GM23338 (cell line): Measurements from ENCODE around the gene DMD. TPM values are rescaled to one million over a fixed set of nuclear protein-coding genes. Genes with fewer than 3 reads are reported as not detected.

Experiments
- ATAC-seq: fragments of 200-7000 bp; cut with Tn5 transposase; 3 replicates; pipeline ENCODE4 v1.9.1; 2020
- DNase-seq: peaks from one replicate; pipeline ENCODE4 v3.0.0-alpha.2; 2015; ENCODE audit warnings: low spot score
- H2AFZ ChIP-seq: fragments of 200-600 bp; sonication (generic); 2 replicates; pipeline ENCODE4 v1.8.0; 2016; ENCODE audit warnings: antibody characterized with exemption, mild to moderate bottlenecking, moderate library complexity
- H3F3A ChIP-seq: fragments of 200-600 bp; sonication (generic); replicated peaks from 2 replicates; pipeline ENCODE4 v1.8.0; 2017; ENCODE audit warnings: antibody characterized with exemption, mixed run types, low read depth
- H3K27ac ChIP-seq: fragments of 200-600 bp; sonication (generic); 2 replicates; pipeline ENCODE4 v1.6.1; 2016; ENCODE audit warnings: low read depth
- H3K27me3 ChIP-seq: fragments of 200-600 bp; sonication (generic); 2 replicates; pipeline ENCODE4 v1.8.0; 2016; ENCODE audit warnings: mild to moderate bottlenecking, mixed run types, moderate library complexity; ENCODE audit not compliant: insufficient read depth
- H3K36me3 ChIP-seq: fragments of 200-600 bp; sonication (generic); 2 replicates; pipeline ENCODE4 v1.8.0; 2016; ENCODE audit warnings: mild to moderate bottlenecking; ENCODE audit not compliant: insufficient read depth
- H3K4me1 ChIP-seq: fragments of 200-600 bp; sonication (generic); 2 replicates; pipeline ENCODE4 v1.8.0; 2016; ENCODE audit warnings: mild to moderate bottlenecking, moderate library complexity; ENCODE audit not compliant: insufficient read depth
- H3K4me2 ChIP-seq: fragments of 200-600 bp; sonication (generic); 2 replicates; pipeline ENCODE4 v1.7.1; 2017; ENCODE audit warnings: mixed run types
- H3K4me3 ChIP-seq: fragments of 200-600 bp; sonication (generic); 2 replicates; pipeline ENCODE4 v1.6.1; 2016; ENCODE audit warnings: mixed run types
- H3K79me2 ChIP-seq: fragments of 200-600 bp; sonication (generic); replicated peaks from 2 replicates; pipeline ENCODE4 v1.8.0; 2017; ENCODE audit warnings: mild to moderate bottlenecking; ENCODE audit not compliant: insufficient read depth
- H3K9me2 ChIP-seq: fragments of 200-600 bp; sonication (generic); 2 replicates; pipeline ENCODE4 v1.8.0; 2017; ENCODE audit not compliant: insufficient read depth
- H4K20me1 ChIP-seq: fragments of 200-600 bp; sonication (generic); replicated peaks from 2 replicates; pipeline ENCODE4 v1.8.0; 2017; ENCODE audit warnings: mild to moderate bottlenecking; ENCODE audit not compliant: insufficient read depth
- H3K27ac Mint-ChIP-seq: 2 replicates; pipeline ENCODE4 v1.8.0; 2020; ENCODE audit warnings: inconsistent platforms, mild to moderate bottlenecking, moderate library complexity, mixed read lengths
- H3K27me3 Mint-ChIP-seq: 3 replicates; pipeline ENCODE4 v1.8.0; 2022; ENCODE audit warnings: low read depth, mild to moderate bottlenecking, moderate library complexity, mixed read lengths, inconsistent platforms; ENCODE audit not compliant: insufficient read depth, poor library complexity
- H3K36me3 Mint-ChIP-seq: 3 replicates; pipeline ENCODE4 v1.8.0; 2021; ENCODE audit warnings: low read depth, mild to moderate bottlenecking, inconsistent platforms, moderate library complexity, mixed read lengths
- H3K4me1 Mint-ChIP-seq: 3 replicates; pipeline ENCODE4 v1.8.0; 2020; ENCODE audit warnings: mild to moderate bottlenecking, inconsistent platforms, mixed read lengths
- H3K4me3 Mint-ChIP-seq: 3 replicates; pipeline ENCODE4 v1.8.0; 2021; ENCODE audit warnings: moderate library complexity, mild to moderate bottlenecking, inconsistent platforms, mixed read lengths
- H3K9me3 Mint-ChIP-seq: 3 replicates; pipeline ENCODE4 v1.8.0; 2020; ENCODE audit warnings: moderate library complexity, mild to moderate bottlenecking, inconsistent platforms, mixed read lengths
- JUNB ChIP-seq: IDR thresholded peaks from one replicate; pipeline ENCODE4 v1.6.1; 2016; ENCODE audit warnings: antibody characterized with exemption; ENCODE audit not compliant: unreplicated experiment
- NANOG ChIP-seq: IDR thresholded peaks from 2 replicates; pipeline ENCODE4 v1.6.1; 2016; ENCODE audit warnings: antibody characterized with exemption, borderline replicate concordance
- polyA plus RNA-seq: library from polyadenylated mRNA; unstranded; fragments of >200 nt; fragmentation: Nextera tagmentation; extraction: Ambion mirVana; gene quantifications from 2 replicates; pipeline ENCODE4 v1.2.1, GENCODE V29; 2016
- total RNA-seq: library from RNA; depleted of rRNA; stranded (reverse); fragments of >200 nt; shearing (Covaris generic); gene quantifications from 2 replicates; pipeline ENCODE4 v1.2.3, GENCODE V29; 2014
- TF ChIP-seq, protein P1 (sequence below): fragments of 250-450 bp; sonication (Bioruptor Pico); IDR thresholded peaks from 2 replicates; pipeline ENCODE4 v1.5.0; 2020; ENCODE audit warnings: mild to moderate bottlenecking, moderate library complexity
- TF ChIP-seq, protein P2 (sequence below): IDR thresholded peaks from 2 replicates; pipeline ENCODE4 v1.6.1; 2016; ENCODE audit warnings: antibody characterized with exemption
- TF ChIP-seq, protein P3 (sequence below), 2 experiments: fragments of 200-600 bp in 1 of 2; sonication (generic) in 1 of 2; conservative IDR thresholded peaks; 2 replicates each; pipeline versions ENCODE4 v1.5.1 to v1.6.1; 2016 to 2017; ENCODE audit warnings: antibody characterized with exemption in 2 of 2, low read depth in 2 of 2, mild to moderate bottlenecking in 2 of 2, moderate library complexity in 1 of 2

Gene DMD
- total and polyA plus RNA-seq, 2 experiments from 2014 or later, result 4.5 to 7.6 TPM

GRCh38 chrX:31858915-31859314, 1352.4 kb downstream of the DMD start:
- ATAC-seq (no peak), DNase-seq (no peak)
- no peak overlapping the region for H3K27ac Mint-ChIP-seq
- no peak for TF ChIP-seq JUNB
- Histone ChIP-seq H3K4me2 (no peak overlapping the region), H3K4me1 (no peaks in the 10 kb centered on the region), H3K27ac (no peak overlapping the region), H3K9me2 (no peaks in the 10 kb centered on the region), H3K36me3 (no peaks in the 10 kb centered on the region), H3K27me3 (no peaks in the 10 kb centered on the region), H3F3A (no peaks in the 10 kb centered on the region), H4K20me1 (no peaks in the 10 kb centered on the region), H3K4me3 (no peak overlapping the region), H3K79me2 (no peaks in the 10 kb centered on the region), H2AFZ (no peak overlapping the region)
- H3K9me3 Mint-ChIP-seq, result no peaks in the 10 kb centered on the region
- no peak overlapping the region for H3K4me3 Mint-ChIP-seq
- no peaks in the 10 kb centered on the region for H3K36me3 Mint-ChIP-seq
- H3K4me1 Mint-ChIP-seq, result no peaks in the 10 kb centered on the region
- no peaks in the 10 kb centered on the region for H3K27me3 Mint-ChIP-seq

DNA sequence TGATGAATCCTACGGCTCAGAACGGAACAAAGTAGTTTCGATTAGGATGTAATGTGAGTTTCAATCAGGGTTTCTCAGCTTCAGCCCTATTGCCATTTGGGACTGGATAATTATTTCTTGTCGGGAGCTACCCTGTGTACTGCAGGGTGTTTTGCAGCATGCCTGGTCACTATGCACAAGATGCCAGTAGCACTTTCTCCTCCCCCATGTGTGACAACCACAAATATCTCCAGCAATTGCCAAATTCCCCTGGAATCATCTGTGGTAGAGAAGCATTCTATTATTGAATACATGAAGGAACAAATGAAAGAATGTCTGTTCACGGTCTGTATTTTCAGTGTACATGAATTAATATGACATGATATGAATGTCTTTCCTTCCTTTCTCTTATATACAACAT, 1356.6 kb downstream of the DMD start:
- Mint-ChIP-seq H3K9me3 (no peaks in the 10 kb centered on the region), H3K27me3 (no peaks in the 10 kb centered on the region), H3K27ac (no peak overlapping the region), H3K4me3 (no peak overlapping the region), H3K36me3 (no peaks in the 10 kb centered on the region), H3K4me1 (no peaks in the 10 kb centered on the region)
- Histone ChIP-seq H3F3A (no peaks in the 10 kb centered on the region), H3K4me2 (no peak overlapping the region), H3K27ac (no peak overlapping the region), H3K4me1 (no peaks in the 10 kb centered on the region), H3K79me2 (no peaks in the 10 kb centered on the region), H4K20me1 (no peaks in the 10 kb centered on the region), H3K36me3 (no peaks in the 10 kb centered on the region), H3K27me3 (no peaks in the 10 kb centered on the region), H3K9me2 (no peaks in the 10 kb centered on the region), H2AFZ (no peak overlapping the region), H3K4me3 (no peak overlapping the region)
- TF ChIP-seq NANOG, result no peak
- ATAC-seq (no peak), DNase-seq (no peak)

DNA sequence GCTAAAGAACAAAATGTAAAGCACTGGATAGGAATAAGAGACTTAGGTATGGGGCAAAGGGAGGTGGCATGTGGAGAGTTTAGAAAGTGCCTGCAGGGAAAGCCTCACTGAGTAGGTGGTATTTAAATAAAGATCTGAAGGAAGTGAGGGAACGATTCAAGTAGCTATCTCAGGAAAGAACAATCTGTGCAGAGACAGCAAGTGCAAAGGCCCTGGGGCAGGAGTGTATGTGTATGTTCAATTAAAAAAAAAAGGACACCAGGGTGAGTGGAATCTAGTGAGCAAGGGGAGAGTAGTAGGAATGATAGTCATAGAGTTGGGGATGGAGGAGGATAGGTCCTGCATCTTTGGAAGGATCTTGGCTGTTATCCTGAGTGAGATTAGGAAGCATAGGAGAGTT, 1359.6 kb downstream of the DMD start:
- H3K4me1 Mint-ChIP-seq, result no peaks in the 10 kb centered on the region
- Histone ChIP-seq H3K27me3 (no peaks in the 10 kb centered on the region), H3K36me3 (no peaks in the 10 kb centered on the region), H3K79me2 (no peaks in the 10 kb centered on the region), H3K4me3 (no peak overlapping the region), H3K27ac (no peak overlapping the region), H3K4me2 (no peak overlapping the region), H4K20me1 (no peaks in the 10 kb centered on the region), H2AFZ (no peak overlapping the region), H3K9me2 (no peaks in the 10 kb centered on the region), H3K4me1 (no peaks in the 10 kb centered on the region), H3F3A (no peaks in the 10 kb centered on the region)
- DNase-seq, result no peak
- H3K4me3 Mint-ChIP-seq, result no peak overlapping the region
- H3K27me3 Mint-ChIP-seq, result no peaks in the 10 kb centered on the region
- ATAC-seq, result no peak
- H3K36me3 Mint-ChIP-seq, result no peaks in the 10 kb centered on the region
- H3K27ac Mint-ChIP-seq, result no peak overlapping the region
- no peaks in the 10 kb centered on the region for H3K9me3 Mint-ChIP-seq
- TF ChIP-seq, protein P1, sequence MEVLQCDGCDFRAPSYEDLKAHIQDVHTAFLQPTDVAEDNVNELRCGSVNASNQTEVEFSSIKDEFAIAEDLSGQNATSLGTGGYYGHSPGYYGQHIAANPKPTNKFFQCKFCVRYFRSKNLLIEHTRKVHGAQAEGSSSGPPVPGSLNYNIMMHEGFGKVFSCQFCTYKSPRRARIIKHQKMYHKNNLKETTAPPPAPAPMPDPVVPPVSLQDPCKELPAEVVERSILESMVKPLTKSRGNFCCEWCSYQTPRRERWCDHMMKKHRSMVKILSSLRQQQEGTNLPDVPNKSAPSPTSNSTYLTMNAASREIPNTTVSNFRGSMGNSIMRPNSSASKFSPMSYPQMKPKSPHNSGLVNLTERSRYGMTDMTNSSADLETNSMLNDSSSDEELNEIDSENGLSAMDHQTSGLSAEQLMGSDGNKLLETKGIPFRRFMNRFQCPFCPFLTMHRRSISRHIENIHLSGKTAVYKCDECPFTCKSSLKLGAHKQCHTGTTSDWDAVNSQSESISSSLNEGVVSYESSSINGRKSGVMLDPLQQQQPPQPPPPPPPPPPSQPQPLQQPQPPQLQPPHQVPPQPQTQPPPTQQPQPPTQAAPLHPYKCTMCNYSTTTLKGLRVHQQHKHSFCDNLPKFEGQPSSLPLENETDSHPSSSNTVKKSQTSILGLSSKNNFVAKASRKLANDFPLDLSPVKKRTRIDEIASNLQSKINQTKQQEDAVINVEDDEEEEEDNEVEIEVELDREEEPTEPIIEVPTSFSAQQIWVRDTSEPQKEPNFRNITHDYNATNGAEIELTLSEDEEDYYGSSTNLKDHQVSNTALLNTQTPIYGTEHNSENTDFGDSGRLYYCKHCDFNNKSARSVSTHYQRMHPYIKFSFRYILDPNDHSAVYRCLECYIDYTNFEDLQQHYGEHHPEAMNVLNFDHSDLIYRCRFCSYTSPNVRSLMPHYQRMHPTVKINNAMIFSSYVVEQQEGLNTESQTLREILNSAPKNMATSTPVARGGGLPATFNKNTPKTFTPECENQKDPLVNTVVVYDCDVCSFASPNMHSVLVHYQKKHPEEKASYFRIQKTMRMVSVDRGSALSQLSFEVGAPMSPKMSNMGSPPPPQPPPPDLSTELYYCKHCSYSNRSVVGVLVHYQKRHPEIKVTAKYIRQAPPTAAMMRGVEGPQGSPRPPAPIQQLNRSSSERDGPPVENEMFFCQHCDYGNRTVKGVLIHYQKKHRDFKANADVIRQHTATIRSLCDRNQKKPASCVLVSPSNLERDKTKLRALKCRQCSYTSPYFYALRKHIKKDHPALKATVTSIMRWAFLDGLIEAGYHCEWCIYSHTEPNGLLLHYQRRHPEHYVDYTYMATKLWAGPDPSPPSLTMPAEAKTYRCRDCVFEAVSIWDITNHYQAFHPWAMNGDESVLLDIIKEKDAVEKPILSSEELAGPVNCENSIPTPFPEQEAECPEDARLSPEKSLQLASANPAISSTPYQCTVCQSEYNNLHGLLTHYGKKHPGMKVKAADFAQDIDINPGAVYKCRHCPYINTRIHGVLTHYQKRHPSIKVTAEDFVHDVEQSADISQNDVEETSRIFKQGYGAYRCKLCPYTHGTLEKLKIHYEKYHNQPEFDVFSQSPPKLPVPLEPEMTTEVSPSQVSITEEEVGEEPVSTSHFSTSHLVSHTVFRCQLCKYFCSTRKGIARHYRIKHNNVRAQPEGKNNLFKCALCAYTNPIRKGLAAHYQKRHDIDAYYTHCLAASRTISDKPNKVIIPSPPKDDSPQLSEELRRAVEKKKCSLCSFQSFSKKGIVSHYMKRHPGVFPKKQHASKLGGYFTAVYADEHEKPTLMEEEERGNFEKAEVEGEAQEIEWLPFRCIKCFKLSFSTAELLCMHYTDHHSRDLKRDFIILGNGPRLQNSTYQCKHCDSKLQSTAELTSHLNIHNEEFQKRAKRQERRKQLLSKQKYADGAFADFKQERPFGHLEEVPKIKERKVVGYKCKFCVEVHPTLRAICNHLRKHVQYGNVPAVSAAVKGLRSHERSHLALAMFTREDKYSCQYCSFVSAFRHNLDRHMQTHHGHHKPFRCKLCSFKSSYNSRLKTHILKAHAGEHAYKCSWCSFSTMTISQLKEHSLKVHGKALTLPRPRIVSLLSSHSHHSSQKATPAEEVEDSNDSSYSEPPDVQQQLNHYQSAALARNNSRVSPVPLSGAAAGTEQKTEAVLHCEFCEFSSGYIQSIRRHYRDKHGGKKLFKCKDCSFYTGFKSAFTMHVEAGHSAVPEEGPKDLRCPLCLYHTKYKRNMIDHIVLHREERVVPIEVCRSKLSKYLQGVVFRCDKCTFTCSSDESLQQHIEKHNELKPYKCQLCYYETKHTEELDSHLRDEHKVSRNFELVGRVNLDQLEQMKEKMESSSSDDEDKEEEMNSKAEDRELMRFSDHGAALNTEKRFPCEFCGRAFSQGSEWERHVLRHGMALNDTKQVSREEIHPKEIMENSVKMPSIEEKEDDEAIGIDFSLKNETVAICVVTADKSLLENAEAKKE (CRISPR knock-in tag), result no peak
- TF ChIP-seq, protein P2, sequence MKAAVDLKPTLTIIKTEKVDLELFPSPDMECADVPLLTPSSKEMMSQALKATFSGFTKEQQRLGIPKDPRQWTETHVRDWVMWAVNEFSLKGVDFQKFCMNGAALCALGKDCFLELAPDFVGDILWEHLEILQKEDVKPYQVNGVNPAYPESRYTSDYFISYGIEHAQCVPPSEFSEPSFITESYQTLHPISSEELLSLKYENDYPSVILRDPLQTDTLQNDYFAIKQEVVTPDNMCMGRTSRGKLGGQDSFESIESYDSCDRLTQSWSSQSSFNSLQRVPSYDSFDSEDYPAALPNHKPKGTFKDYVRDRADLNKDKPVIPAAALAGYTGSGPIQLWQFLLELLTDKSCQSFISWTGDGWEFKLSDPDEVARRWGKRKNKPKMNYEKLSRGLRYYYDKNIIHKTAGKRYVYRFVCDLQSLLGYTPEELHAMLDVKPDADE, result no peak
- TF ChIP-seq, protein P3, sequence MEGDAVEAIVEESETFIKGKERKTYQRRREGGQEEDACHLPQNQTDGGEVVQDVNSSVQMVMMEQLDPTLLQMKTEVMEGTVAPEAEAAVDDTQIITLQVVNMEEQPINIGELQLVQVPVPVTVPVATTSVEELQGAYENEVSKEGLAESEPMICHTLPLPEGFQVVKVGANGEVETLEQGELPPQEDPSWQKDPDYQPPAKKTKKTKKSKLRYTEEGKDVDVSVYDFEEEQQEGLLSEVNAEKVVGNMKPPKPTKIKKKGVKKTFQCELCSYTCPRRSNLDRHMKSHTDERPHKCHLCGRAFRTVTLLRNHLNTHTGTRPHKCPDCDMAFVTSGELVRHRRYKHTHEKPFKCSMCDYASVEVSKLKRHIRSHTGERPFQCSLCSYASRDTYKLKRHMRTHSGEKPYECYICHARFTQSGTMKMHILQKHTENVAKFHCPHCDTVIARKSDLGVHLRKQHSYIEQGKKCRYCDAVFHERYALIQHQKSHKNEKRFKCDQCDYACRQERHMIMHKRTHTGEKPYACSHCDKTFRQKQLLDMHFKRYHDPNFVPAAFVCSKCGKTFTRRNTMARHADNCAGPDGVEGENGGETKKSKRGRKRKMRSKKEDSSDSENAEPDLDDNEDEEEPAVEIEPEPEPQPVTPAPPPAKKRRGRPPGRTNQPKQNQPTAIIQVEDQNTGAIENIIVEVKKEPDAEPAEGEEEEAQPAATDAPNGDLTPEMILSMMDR (conservative IDR thresholded peaks at IDR 0.05; ENCODE audit: low read depth in 2 of 2), result no peak
